Kidney glomerular epithelial cell (primary cell): ENCODE data around the gene GATD1.
A peak's percentile ranks its signal among the peaks of the same experiment; 100 is the strongest.

Experiments used
- DNase-seq: peaks from one replicate; lab custom pipeline; 2025; lab: John Stamatoyannopoulos, UW

The GATD1 gene

DNA sequence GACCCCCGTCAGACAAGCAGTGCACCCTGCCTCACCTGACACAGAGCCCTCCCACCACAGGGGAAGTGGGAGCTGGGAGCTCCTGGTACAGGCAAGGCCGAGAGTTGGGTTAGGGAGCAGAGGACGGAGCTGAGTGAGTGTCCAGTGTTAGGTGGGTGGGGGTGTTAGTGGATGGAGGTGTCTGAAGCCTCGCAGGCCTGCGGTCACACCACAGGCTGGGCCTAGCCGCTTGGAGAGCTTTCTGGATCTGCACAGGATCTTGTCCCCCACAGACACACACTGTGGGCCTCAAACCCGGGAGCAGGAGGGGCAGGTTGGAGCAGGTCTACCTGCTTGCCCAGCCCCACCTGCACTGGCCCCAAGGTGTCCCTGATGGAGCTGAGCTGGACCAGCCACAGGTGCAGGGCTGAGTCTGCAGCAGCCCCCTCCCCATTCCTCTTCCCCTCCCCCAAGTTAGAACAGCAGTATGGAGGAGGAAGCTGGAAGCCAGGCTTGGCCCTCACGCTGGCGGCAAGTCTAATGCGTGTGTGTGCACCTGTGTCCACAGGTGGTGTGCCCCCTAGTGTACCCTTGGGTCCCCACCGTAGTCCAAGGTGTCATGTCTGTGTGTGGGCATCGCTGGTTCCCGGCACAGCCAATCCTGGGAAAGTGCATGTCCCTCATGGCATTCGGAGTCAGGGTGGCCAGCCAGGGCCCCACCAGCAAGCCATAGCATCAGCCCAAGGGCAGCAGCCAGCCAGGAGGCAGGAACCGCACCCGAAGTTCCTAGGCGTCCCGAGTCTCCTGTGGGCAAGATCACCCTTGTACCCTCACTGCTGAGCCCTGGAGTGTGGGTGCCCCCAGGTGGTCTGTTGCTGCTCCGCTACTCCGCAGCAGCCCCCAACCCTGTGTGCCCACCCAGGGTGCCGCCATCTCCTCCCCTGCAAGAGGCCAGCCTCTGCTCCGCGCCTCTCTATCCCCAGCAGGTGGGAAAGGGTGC is 2.0 kb upstream of the GATD1 start:
- no peak for DNase-seq

DNA sequence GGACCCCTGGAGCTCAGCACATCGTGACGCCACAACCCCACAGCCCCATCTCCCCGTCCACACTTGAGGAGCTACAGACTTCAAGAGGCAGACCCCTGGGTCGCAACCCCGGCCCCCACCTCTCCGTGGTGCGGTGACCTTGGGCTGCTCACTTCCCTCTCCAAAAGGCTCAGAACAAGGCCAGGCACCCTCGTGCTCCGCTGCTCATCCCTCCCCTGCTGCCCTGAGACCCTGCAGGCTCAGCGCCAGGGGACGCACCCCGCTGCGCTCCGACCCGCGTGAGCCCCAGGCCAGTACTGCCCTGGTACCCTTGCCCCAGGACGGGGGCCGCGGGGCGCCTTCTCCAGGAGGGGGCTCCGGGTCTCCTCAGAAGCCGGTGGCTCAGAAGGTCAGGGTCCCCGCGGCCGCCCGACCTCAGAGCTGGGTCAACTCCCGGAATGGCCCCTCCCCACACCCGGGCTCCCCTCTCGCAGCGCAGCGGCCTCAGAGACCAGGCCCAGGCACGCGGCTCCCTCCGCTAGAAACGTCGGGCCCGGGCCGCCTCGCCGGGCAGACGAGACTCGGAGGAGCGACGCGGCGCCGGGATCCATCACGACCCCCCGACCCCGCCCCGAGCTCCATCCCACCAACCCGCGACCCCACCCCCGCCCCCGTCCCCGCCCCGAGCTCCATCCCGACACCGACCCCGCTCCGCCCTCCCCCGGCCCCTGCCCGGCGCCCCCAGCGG is 563 bp downstream of the GATD1 start:
- no peak for DNase-seq

DNA sequence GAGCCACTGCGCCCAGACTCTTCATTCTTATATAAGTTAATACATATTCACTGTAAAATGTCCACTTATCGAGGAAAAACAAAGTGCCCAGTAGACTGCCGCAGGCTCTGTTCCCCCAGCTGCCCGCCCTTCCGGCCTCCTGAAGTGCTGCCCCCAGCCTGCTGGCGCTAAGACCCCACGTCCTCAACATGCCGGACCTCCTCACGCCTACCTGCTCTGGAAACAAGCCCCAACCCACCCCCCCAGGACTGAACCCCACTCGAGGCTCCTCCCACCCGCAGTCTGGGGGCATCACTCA is 1.1 kb downstream of the GATD1 start:
- DNase-seq, result no peak

DNA sequence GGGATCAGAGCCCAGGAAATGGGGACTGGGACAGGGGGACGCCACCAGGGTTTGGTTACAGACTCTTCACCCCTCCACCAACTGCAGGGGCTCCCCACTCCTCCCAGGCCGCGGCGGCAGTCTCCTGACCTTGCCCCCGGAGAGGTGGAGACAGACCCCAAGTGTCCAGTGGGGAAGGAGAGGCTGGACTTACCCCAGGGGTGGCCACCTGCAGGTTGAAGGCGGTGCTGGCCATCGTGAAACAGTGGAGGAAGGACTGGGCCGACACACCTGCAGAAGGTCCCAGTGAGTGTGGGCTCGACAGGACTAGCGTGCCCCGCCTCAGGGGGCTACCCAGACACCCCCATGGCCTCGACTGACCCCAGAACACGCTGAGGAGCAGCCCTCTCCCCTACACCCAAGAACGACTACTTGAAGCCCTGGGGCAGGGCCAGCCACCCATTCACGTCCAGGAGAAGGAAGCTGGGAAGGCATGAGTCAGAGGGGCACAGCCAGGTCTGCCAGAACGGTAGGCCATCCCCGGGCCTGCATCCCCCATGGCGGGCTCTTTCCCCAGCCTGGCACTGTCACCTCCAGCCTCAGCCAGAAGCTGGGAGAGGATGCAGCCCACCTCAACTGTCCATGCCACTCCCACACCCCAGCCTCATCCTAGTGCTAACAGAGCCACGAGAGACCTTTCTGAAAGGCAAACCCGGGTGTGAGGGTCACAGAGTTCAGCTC is 2.3 kb downstream of the GATD1 start:
- DNase-seq, result no peak

DNA sequence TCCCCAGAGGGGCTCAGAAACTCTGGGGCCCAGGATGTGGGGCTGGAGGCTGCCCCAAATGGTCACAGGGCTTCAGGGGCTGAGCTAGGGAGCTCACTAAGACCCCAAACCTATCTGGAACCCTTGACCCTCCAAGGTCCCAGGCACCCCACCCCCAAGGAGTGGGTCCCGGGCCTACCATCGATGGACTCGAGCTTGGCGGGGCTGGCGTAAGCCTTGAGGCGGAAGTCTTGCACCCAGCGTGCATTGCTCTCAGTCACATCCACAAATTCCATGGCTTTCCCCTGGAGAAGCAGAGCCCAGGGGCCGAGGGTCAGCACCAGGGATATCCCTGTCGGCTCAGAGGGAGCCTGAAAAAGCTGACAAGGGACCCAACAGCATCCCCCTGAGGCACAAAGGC is 3.5 kb downstream of the GATD1 start:
- DNase-seq, result no peak

DNA sequence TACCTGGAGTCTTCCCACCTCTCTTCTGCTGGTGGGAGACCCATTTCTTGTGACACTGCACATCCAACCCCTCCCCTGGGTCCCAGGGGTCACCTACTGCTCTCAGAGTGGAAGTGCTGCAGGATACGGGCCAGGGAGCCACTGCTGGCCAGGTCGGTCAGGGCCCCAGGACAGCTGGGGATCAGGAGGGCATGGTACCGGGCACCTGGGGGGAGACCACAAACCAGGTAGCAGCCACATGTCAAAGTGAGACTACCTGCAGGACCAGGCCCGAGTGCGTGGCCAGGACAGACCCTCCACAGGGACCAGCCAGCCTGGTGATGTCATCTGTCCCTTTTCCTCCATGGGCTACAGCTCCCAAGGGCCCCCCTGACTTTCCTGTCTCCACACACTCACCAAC is 3.9 kb downstream of the GATD1 start:
- DNase-seq, result no peak

DNA sequence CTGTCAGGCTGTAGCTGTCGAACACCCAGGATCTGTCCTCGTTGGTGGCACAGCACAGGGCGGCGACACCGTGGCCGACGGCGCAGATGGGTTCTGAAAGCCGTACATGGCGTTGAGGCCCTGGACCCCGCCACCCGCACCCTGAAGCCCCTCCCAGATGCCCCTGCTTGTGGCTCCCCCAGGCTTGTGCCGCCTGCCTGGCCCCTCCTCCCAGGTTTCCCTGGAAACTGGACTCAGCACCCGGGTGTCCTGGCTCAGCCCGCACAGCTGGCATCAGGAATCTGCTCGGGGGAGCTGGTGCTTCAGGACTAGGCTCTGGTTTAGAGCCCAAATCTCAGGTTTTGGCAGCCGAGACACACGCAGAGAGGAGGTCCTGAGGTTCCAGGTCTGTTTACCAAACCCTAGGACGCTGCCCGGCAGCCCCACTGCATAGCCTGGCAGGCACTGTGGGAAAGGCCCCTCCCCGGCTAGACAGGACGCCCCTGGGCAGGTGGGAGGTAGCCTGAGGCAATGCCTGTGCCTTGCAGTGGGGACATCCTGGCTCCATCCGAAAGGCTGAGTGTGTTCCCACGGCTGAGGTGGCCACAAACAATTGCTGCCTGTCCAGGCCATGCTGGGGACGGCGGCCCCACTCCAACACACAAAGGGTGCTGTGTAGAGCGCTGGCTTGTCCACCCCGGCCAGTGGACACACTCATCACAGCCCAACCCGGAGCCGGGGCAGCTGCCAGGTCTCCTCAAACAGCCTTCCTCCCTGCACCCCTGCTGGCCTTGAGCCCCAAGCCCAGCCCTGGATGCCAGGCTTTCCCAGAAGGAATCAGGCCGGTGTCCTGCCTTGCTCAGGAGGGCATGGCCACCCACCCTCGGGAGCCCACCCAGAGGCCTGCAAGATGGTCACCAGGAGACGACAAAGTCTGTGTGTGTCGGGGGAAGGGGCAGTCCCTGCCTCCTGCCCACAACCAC is 4.6 kb downstream of the GATD1 start:
- no peak for DNase-seq

DNA sequence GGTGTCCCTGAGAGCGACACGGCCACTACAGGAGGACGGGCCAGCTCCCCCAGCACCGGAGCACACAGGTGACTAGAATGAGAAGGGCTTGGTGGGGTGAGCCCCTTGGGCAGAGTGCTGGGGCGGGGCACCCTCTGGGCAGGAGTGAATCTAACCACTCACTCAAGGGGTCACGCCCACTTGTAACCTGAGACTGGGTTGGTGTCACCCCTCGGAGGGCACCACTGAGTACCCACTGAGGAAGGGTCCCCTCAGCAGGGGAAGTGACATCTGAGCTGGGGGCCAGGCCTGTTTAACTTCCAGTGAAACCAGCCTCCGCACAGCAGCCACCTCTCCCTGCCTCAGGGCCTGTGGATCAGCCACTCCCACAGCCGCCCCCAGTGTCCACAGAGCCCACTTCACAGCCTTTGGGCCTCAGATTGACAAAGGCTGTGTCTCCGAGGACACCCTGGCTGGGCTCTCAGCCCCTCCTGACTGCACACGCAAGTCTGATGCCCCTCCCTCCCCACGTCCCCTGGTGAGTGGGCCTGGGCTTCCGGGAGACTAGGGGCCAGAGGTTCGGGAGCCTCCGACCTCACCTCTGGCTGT is 5.6 kb downstream of the GATD1 start:
- no peak for DNase-seq

DNA sequence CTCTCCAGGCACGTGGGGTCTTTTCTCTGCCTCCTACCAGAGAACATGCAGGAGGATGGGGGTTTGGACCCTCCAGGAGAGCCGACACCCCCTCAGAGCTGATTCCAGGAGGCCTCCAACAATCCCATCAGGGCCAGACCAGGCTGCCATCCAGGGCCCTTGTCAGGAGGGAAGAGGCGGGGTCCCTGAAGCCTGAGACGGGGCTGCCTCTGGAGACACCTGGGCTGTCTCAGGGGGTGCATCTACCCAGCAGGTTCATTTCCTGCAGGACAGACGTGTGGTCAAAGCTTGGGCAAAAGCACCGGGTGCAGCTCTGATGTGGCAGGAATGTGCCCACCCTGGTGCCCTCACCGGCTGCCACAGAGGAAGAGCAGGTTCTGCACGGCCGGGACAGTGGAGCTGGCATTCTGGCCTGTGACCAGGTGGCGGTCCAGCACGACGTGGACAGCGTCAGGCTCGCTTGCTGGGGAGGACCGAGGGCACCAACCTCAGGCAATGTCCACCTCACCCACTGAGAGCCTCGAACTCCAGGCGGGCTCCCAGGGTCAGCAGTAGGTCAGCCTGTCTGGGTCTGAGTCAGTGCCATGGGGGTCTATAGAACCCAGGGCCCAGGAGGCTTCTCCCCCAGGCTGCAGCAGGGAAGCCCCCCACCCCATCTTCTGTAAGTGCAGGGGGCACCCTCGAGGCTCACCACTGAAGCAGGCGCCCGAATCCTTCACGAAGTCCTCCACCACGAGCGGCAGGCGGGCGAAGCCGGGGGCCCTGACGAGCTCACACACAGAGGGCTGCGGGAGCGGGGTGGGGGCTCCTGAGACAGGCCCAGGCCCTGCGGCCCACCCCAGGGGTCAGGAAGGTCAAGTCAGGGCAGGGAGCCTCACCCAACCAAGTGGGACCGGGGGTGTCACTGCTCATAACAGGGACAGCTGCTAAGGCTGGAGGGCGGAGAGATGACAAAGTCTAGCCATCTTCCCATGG is 6.4 kb downstream of the GATD1 start:
- DNase-seq, result no peak

DNA sequence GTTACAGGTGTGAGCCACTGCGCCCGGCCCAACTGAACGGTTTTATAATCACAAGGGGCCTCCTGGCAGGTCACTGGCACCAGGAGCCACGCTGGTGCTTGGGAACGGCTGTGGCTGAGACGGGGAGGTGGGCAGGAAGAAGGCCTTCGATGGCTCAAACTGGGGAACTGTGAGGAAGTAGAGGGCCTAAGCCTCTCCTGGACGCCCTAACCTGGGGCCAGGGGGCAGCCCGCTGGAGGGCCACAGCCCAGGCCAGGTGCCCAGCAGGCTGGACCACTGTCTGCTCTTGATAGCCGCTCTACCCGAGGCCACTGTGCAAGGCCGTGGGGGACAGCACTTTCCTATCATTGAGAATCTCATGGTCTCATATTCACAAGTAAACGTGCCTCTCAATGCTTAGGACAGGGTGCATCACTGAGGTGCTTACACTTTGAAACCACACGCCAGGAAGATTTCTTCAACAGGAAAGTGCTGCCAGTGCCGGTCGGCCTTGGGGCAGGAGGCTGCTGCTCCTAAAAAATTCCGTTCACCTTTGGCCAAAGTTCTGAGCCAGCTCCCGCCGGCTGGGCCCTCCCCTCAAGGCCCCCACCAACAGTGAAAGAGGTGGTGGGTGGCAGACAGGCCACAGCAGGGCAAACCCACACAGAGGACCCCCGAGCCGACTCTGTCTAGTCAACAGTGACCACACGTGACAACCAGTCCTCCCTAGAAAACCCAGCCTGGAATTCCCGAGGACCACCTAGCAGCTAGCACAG is 7.2 kb downstream of the GATD1 start:
- DNase-seq, result no peak

DNA sequence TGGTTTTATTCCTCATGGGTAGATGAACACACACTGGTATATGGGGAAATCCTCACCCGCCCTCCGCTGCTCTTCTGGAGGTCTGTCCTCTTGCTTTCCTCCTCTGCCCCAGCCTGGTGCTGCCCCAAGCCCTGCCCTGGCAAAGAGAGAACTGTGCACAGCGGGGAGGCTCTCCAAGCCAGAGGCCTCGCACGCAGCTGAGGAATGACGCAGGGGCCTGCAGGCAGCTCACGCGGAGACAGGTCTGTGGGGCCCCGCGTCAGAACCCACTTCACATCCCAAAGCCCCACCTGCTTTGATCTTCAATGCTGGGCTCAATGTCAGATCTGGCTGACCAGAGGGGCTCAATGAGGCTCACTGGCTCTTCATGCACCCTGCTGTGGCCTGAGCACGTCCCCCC is 10.0 kb downstream of the GATD1 start:
- DNase-seq, result no peak

DNA sequence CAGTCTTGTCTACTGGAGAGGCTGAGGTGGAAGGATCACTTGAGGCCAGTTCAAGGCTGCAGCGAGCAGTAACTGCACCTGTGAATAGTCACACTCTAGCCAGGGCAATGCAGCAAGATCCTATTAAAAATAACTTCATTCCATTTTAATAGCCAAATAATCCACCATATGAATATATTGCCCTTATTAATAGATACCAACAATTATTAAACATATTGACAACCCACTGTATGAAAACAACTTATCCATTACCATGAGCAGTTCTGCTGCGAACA is 10.4 kb downstream of the GATD1 start:
- DNase-seq, result no peak

DNA sequence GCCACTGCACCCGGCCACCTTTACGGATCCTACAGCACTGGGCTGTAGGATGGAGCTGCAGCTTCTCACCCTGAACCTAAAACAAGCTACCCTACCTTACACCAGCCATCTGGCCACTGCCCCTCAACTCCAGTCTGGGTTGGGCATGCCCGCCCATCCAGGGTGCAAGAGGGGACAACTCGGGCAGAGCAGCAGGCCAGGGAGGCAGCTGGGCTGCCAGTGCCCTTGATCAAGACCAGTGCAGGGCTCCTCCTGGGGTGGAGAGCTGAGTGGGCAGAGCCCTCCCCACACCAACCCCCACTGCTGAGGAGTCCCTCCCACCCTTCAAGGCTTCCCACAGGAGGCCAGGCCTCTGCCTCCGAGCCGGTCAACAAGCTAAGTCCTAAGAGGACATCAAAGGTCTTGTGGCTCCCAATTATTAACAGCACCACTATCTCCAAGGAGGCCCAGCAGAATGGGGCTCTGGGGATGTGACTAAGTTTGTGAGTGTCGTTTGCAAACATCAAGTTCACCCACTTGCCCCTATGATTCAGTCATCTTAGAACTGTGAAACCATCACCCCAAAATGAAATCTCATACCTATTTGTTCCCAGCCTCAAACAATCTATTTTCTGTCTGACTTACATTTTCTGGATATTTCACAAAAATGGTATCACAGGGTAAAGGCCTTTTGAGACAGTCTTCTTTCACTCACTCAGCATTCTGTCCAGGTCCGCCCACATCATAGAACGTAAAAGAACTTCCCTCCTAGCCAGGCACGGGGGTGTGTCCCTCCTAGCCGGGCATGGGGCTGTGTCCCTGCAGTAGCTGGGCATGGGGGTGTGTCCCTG is 11.0 kb downstream of the GATD1 start:
- DNase-seq, result no peak

DNA sequence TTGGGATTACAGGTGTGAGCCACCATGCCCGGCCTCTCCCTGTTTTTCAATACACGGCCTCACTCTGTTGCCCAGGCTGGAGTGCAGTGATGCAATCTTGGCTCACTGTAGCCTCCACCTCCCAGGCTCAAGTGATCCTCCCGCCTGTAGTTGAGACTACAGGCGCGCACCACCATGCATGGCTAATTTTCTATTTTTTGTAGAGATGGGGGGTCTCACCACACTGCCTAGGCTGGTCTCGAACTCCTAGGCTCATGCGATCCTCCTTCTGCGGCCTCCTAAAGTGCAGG is 11.5 kb downstream of the GATD1 start:
- DNase-seq, result no peak

DNA sequence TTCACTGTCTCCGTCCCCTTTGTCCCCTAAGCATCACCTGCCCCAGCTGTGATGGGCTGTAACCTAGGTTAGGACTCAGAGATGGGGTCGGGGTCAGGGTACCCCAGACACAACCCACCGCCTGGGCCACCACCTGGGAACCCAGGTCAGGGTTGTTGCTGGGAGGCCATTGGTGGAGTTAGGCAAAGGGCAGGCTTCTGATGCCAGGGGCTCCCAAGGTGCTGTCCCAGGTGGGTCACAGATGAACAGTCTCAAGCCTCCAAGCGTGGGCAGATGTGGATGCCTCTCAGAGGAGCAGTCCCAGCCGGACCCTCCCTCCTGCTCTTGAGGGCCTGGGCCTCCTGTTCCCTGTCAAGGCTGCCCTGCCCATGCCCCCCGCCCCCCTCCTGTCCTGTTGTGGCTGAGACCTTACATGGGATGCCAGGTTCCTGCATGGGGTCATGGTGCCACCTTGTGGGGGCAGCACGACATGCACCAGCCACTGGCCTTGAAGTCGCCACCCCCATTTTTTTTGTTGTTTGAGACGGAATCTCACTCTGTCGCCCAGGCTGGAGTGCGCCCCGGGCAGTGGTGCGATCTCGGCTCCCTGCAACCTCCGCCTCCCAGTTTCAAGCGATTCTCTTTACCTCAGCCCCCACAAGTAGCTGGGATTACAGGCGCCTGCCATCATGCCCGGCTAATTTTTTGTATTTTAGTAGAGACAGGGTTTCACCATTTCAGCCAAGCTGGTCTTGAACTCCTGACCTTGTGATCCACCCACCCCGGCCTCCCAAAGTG is 12.1 kb downstream of the GATD1 start:
- DNase-seq, result peak; percentile 30

DNA sequence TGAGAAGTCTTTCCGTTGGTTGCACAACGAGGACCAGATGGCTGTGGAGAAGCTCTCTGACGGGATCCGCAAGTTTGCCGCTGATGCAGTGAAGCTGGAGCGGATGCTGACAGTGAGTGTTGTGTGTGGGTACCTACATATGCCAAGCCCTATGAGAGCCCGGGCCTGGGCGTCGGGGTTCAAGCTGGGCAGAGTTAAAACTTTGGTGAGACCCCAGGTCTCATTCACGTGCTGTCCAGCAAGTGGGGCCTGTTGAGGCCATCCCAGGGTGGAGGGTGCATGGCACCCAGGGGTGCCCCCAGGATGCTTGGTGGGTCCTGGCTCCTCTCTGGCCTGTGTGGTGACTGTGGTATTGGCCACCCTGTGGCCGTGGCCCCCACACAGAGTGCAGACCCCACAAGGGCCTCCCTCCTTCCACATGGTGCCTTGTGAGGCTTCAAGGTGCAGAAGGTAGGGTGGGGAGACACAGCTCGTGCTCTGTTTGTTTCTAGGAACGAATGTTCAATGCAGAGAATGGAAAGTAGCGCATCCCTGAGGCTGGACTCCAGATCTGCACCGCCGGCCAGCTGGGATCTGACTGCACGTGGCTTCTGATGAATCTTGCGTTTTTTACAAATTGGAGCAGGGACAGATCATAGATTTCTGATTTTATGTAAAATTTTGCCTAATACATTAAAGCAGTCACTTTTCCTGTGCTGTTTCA is 12.8 kb downstream of the GATD1 start:
- no peak for DNase-seq

DNA sequence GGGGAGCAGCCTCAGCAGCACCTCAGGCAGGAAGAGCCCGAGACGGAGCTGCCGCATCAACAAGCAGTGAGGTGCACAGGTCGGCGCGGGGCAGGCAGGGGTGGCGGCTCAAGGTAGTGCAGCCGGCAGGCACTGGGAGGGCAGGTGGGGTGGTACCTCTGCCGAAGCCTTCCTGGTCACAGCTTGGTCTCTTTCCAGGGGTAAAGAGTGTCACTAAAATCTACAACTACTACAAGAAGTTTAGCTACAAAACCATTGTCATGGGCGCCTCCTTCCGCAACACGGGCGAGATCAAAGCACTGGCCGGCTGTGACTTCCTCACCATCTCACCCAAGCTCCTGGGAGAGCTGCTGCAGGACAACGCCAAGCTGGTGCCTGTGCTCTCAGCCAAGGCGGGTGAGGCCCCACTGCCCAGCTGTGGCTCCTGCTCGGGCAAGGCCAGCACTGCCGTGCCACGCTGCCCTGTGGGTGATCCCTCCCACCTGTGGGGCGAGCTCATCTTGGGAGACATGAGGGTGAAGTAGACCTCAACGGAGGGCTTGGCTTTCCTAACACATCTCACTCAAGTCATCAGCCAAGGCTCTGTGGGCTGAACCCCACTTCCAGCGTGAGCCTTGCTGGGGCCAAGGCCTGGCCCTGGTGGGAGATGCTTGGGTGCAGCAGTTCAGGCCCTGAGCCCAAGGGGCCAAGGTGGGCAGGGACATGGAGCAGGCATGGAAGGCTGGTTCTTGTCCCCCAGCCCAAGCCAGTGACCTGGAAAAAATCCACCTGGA is 13.6 kb downstream of the GATD1 start:
- DNase-seq, result no peak
